VCaP (cell line): ENCODE measurements around the gene ARHGAP35.
A peak's percentile ranks its signal among the peaks of the same experiment; 100 is the strongest.
"Not testable (repeated sequence)": the region's sequence is repeated elsewhere in the genome, so short reads cannot be mapped to it uniquely, and the experiment has no call there.

Source experiments
- H3K27ac ChIP-seq: fragments of 450-650 bp; 2 replicates; pipeline ENCODE4 v1.5.1; 2017
- CTCF ChIP-seq: fragments of 450-650 bp; conservative IDR thresholded peaks from 2 replicates; pipeline ENCODE4 v1.5.1; 2017; ENCODE audit warnings: mild to moderate bottlenecking, moderate library complexity

Gene ARHGAP35

GRCh38 chr19:46860846-46861690 lies at the start of gene ARHGAP35:
ARHGAP35 (plus strand) TSS chr19:46860997; CDS start chr19:46918676, 57,679 bp downstream.
- TF ChIP-seq CTCF = no peak
- peak within 1 kb of the TSS; percentile 99 for H3K27ac ChIP-seq

DNA sequence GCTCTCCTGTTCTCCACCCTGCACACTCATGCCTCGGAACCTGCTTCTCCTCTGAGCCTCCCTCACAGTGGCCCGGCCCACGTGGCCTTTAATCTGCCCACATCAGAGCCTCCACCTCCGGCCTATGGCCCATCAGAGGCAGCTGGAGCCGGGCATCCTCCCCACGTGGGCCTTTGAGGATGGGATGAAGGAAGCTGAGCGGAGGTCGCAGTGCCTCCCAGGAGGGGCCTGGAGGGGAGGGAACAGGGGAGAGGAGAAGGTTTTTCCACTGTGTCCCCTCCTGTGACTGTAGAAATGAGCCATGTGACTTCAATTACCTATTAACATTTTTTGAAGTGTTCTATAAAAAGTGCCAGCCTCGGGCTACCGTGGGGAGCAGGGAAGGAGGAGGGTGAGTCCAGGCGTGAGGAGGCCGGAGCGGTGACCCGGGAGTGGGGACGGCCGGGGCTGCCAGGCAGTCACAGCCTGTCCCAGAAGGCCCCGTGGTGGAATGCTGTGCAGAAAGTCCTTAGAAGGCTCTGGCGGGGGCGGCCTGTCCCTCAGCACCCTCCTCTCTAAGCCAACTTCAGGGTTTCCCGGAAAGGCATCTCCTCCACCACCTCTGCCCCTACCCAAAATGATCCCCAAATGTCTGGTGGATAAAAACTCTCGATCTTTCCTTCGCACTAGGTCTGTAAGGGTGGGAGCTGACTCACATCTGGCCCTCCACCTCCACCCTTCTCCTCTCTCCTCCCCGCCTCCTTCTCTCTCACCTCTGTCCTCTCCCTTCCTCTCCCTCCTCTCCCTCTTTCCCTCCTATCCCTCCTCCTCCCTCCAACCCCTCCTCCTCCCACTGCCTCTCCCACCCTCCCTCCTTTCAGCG lies 47.6 kb upstream of the ARHGAP35 start:
- no peak for TF ChIP-seq CTCF

DNA sequence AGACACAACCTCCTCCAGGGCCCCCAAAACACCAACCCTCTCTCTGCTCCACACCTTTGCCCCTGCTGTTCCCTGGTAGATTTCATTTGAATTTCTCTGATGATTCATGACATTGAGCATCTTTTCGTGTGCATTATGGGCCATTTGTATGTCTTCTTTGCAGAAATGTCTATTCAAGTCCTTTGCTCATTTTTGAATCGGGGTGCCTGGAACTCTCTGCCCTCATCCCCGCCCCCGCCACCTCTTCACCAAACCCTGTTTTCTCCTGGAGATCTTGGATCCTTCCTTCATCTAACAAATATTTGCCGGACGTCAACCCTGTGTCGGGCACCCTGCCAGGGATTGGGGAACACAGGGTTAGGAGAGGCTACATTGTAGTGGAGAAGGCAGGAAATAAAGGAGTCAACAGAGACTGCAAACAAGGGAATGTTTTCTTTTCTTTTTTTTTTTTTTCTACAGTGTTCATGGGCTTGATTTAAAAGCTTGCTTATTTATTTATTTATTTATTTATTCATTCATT lies 46.9 kb upstream of the ARHGAP35 start:
- H3K27ac ChIP-seq = peak overlapping the region; percentile 73
- no peak for TF ChIP-seq CTCF

More for the DNA sequence above, 47.6 kb upstream of the ARHGAP35 start:
- peak overlapping the region; percentile 73 for H3K27ac ChIP-seq

GRCh38 chr19:46815833-46816627 lies 44.8 kb upstream of the ARHGAP35 start:
- peak overlapping the region; percentile 73; the same call in 1 of the 2 replicates for H3K27ac ChIP-seq
- no peak for TF ChIP-seq CTCF

- no peak for TF ChIP-seq CTCF
- no peak overlapping the region for H3K27ac ChIP-seq
Observed at GRCh38 chr19:46818812-46819211, 42.0 kb upstream of the ARHGAP35 start.

DNA sequence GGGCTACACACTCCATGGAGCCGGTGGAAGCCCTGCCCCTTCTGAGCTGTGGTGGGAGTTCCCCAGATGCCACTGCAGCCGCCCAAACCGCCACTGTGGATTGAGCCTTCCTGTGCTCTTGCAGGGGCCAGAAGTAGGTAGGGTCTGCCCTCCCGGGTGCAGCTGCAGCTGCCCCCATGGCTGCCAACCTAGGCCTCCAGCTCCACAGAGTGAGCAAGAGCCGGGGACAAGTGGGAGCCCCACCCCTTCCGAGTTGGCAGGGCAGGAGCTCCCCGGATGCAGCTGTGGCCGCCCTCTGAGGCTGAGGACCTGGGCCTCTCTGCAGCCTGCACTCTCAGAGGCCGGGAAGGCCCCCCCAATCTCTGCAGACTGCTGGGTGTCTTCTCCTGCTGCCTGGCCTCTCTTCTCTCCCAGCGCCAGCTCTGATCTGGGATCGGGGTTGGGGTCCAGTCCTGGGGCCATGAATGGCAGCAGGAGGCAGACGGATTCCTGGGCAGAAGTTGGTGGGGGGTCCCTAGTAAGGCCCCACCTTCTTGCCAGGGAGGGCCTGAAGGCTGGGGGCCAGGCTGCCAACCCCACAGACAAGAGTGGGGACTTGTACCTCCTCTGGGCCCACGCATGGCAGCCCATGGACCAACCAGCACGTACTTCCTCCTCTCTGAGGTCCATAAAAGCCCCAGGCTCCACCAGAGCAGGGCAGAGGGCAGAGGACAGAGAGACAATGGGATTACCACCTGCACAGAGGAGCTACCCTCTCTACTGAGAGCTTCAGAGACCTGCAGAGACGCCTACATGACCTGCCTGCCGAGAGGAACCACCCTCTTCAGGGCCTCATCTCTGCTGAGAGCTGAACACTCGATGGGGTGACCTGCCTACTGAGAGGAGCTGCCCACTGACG lies 39.0 kb upstream of the ARHGAP35 start:
- peak overlapping the region; percentile 24; the same call in 1 of the 2 replicates for H3K27ac ChIP-seq

GRCh38 chr19:46822410-46822787 lies 38.4 kb upstream of the ARHGAP35 start:
- H3K27ac ChIP-seq = not testable (repeated sequence)

More for the DNA sequence above, 39.0 kb upstream of the ARHGAP35 start:
- no peak for TF ChIP-seq CTCF
